GM18873 (cell line): Measurements from ENCODE around the gene GLRX3.
"Not testable (repeated sequence)": the region's sequence is repeated elsewhere in the genome, so short reads cannot be mapped to it uniquely, and the experiment has no call there.

ENCODE experiments used
- ATAC-seq: cut with Tn5 transposase; IDR thresholded peaks from one replicate; pipeline ENCODE4 v1.9.1; 2021; ENCODE audit warnings: mild to moderate bottlenecking, moderate library complexity, moderate number of reproducible peaks; ENCODE audit not compliant: unreplicated experiment, low FRiP score

The GLRX3 gene

DNA sequence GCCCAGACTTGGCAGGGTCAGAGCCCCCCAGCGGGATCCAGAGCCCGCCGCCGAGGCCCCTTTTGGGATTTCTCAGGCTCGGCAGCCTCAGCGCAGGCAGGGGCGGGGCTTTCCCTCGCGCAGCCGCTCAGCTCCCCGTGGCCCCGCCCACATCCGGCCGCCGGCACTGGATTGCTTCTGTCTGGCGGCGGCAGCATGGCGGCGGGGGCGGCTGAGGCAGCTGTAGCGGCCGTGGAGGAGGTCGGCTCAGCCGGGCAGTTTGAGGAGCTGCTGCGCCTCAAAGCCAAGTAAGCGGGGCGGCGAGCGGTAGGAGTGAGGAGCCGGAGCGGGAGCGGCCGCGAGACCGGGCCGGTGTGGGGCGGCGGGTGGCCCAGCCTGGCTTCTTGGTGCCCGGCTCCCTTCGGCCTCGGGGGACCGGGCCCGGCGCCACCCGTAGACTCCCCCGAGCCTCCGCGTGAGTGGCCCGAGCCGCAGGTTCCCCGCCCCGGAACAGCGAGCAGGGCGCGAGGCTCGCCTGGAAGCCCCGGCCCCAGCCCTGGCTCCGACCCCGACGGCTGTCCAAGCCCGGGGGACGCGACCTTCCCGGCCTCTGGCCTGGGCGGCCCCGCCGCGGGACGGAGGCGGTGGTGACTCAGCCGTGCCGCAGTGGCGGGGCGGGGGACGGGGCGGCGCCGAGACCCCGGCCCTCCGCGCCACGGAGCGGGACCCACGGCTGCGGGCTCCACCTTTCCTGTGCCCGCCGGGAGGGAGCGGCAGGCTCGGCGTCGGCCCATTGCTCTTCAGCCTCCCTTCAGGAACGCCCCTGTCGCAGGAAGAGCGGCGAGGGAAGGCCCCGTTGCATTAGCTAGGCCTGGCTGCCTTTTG lies at the start of gene GLRX3:
GLRX3 (plus strand) TSS at position 166 of the 864 bp plus-strand sequence; CDS start at position 196, 30 bp downstream.
- peak; percentile 64 for ATAC-seq

DNA sequence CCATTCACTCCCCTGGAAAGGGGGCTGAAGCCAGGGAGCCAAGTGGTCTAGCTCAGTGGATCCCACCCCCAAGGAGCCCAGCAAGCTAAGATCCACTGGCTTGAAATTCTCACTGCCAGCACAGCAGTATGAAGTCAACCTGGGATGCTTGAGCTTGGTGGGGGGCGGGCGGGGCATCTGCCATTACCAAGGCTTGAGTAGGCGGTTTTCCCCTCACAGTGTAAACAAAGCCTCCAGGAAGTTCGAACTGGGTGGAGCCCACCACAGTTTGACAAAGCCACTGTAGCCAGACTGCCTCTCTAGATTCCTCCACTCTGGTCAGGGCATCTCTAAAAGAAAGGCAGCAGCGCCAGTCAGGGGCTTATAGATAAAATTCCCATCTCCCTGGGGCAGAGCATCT lies 45.6 kb upstream of the GLRX3 start:
- not testable (repeated sequence) for ATAC-seq

DNA sequence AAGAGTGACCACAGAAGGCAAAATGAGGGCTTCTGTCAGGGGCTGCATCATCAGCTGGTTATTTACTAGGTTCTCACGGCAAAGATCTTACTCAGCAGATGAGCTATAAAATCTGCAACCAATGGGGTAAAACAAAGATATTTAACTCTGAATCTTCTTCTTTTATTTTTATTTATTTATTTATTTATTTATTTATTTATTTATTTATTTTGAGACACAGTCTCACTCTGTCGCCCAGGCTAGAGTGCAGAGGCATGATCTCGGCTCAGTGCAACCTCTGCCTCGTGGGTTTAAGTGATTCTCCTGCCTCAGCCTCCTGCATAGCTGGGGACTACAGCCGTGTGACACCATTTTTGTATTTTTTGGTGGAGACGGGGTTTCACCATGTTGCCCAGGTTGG lies 36.8 kb upstream of the GLRX3 start:
- no peak for ATAC-seq

DNA sequence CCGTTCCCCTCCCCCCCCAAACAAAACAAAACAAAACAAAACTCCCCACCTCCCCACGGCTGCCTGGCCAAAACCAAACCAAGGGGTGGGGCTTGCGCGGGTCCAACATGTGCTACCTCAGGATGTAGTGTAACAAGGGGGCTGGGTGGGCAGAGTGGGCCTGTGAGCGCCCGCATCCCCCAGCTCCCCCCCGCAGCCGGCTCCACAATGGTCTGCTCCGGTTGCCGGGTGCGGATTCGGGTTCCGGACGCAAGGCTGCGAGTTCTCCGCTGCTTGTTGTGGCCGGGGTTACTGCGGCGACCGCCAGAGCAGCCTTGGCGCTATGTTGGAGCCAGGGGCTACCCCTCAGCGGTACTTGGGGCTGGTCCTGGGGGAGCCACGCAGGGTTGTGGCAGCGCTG lies 30.5 kb upstream of the GLRX3 start:
- ATAC-seq = no peak

DNA sequence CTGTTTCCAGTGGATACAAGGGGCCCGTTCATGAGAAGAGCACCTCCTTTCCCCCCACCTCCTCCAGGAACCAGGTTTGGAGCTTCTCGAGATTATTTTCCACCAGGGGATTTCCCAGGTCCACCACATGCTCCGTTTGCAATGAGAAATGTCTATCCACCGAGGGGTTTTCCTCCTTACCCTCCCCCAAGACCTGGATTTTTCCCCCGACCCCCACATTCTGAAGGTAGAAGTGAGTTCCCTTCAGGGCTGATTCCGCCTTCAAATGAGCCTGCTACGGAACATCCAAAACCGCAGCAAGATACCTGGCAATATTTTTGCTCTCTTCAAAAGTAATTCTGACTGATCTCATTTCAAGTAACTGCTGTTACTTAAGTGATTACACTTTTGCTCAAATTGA lies 28.0 kb upstream of the GLRX3 start:
- not testable (repeated sequence) for ATAC-seq

DNA sequence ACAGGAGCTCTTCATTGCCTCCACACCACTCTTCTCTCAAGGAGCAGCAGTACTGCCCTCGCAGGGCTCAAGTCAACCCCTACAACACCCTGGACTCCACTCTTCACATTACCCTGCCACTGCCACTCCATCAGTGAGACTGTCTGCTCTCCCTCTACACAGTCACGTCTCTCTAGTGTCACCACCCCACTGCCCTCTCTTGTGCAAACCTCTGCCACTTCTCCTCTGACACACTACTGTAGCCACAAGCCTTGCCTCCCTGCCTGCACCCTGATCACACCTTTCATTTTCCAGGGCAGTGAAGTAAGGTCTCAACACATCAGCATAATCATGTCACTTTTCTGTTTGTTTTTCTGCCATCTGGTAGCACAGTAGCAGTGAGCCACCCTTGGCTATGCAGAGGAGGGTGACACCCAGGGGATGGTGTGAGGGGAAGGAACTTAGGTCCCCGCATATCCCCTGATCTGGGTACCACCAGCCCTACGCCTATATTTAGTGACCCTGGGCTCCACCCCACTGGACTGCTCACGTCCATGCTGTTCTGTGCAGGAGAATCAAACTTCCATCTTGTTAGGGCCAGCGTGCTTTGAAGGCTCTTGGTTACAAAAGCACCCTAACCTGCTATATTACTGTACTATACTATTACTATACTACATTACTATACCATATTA lies 27.1 kb upstream of the GLRX3 start:
- ATAC-seq = no peak

DNA sequence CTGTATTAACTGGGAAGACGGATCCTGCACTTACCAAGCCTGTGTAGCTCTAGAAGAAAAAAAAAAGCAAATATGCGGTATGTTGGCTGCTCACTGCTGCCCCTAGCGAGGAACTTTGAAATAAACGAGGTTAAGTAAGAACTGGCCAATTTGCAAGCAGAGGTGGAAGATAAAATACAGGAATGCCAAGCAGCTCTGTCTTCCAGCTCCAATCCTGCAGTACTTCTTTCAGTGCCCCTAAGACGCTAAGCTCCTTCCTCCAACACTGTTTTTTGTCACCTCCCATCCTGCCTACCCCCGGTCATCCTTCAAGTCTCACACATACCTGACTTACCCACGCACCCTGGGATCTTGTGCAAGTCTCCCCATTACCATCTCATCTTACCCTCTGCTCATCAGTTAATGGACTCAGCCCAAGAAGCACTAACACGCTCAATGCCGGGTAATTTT lies 26.4 kb upstream of the GLRX3 start:
- ATAC-seq = no peak

DNA sequence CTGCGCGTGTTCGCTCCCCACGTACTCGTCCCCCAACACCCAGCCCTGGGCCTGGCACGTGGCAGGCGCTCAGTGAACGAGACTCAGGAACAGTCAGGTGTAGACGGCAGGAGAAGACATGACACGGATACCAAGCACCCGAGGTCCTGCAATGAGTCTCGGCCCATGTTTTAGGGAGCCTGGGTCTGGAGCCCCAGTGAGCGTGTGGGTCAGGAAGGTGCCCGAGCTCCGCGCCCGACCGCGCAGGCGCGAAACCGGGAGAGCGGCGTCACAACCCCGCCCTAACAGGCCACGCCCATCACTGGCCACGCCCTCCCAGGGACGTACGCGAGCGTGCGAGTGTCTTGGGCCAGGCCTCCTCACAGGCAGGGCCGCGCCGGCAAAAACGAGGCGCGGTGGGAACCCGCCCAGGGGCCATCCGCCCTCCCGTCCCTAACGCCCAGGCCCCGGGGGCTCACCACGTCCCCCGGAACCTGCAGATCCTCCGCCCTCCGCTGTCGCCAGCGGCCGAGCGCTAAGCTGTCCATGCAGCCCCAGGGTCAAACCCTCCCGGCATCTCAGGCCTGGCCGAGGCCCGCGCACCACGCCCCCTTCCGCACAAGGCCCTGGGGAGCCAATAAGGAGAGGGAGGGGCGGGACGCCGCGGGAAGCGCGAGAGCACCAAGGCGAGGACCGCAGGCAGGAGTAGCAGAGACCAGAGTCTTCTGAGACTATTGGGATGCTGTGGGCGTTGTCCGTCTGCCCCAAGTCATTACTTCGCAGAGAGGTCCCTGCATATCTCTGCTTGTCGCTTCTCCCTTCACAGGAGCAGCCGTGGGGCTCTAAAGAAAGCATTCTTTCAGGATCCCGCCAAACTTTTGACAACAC lies 25.7 kb upstream of the GLRX3 start, which contains the start of gene C10orf143:
C10orf143 (minus strand) TSS at position 585 of the 867 bp plus-strand sequence; CDS start at position 527, 58 bp downstream.
- peak; percentile 80 for ATAC-seq

DNA sequence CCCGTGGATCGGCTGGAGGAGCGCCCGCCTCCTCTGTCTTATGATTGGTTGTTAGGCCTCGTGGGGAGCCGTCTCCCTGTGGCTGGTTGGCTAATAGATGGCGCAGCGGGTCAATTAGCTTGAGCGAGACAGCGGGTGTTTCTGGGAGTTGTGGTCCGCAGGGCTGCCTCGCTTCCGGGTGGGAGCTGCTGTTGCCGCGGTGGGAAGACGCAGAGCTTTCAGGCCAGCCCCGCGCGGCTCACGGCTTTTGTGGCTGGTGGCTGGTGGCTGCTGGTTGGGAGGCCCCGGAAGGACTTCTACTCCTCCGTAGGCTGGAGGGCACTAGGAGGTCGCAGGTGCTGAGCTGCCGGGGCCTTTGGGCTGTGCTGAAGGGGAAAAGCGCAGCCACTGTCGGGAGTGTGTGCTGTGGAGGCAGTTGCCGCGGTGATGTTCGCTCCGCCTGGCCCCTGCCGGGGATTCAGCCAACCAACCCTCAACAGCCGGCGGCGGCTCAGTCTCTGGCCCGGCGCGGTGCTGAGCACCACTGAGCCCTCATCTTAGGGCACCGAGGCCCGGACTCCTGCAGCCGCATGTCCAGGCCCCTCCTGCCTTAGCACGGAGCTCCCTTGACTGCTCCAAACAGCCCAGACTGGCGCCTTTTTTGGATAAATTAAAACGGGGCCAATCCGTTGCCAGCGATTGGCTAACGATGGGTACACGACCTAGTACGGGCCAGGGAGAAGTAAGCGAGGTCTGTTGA lies 24.9 kb upstream of the GLRX3 start:
- ATAC-seq = peak; percentile 84

DNA sequence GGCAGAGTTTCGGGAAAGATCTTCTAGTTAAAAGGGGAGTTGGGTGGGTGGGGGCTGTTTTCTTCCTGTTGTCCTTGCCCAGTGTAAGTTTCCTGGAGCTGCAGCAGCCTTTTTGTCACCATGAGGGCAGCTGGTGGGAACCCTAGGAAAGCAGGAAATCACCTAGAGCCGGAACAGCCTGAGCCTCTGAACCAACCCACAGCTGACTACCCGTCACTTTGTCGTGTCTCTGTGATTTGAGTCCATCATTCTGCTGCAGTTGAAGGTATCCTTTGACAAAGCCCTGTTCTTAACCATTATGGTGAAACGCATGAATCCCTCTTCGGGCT lies 24.4 kb upstream of the GLRX3 start:
- ATAC-seq = no peak

DNA sequence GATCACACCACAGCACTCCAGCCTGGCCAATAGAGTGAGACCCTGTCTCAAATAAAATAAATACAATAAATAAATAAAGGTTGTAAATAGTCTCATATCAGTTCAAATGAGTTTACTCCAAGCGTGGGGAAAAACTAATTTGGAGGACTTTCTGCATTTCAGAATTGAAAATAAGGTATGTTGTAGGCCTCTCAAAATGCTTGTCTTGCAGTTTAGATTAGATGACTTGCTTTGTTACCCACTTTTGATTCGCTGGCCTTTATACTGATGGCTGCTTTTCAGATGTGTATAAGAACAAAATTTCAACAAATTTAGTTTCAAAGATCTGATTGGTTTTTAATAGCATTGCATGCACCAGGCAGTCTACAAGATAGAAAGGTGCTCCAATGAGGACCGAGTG lies 23.4 kb upstream of the GLRX3 start:
- no peak for ATAC-seq

DNA sequence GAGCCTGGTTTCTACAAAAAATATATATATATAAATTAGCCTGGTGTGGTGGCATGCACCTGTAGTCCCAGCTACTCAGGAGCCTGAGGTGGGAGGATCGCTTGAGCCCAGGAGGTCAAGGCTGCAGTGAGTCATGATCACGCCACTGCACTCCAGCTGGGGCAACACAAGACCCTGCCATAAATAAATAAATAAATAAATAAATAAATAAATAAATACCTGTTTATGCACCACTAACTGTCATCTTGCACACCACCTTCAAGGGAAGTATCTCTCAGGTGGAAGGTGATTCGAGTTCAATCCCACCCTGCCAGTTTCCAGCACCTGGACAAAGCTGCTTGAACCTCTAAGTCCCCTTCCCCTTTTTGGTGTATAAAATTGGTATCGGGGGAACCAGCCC lies 19.2 kb upstream of the GLRX3 start:
- ATAC-seq = not testable (repeated sequence)

DNA sequence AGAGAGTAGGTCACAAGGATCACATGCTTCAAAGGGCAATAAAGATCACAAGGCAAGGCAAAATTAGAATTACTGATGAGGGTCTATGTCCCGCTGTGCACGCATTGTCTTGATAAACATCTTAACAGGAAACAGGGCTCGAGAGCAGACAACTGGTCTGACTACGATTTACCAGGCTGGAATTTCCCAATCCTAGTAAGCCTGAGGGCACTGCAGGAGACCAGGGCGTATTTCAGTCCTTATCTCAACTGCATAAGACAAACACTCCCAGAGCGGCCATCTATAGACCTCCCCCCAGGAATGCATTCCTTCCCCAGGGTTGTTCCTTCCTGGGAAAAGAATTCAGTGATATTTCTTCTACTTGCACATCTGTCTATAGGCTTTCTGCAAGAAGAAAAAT lies 18.7 kb upstream of the GLRX3 start:
- ATAC-seq = not testable (repeated sequence)

DNA sequence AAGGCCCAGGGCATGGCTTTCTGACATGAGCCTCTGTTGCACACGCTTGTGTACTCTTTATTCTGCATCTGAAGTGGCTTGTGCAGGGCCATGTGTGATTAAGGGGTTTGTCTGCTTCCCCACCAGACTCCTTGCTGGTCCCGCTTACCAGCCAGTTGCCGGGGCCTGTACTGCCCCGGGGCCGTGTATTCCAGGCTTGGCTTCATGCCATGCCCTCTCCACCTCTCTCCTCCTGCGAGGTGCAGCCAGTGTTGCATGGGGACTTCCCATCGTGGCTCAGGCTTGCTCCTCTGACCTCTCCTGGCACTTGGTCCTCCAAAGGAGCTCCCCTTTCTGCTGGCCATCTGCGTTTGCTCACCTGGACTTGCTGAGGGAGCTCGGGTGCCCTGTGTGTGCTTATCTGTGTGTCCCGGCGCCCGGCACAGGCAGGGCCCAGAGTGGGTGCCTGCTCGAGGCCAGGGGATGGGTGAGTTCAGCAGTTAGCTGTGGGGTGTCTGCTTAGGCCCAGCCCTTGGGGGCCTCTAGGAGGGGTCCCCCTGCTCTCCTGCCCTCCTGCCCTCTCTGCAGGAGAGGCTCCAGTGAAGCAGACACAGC lies 14.6 kb upstream of the GLRX3 start:
- no peak for ATAC-seq

DNA sequence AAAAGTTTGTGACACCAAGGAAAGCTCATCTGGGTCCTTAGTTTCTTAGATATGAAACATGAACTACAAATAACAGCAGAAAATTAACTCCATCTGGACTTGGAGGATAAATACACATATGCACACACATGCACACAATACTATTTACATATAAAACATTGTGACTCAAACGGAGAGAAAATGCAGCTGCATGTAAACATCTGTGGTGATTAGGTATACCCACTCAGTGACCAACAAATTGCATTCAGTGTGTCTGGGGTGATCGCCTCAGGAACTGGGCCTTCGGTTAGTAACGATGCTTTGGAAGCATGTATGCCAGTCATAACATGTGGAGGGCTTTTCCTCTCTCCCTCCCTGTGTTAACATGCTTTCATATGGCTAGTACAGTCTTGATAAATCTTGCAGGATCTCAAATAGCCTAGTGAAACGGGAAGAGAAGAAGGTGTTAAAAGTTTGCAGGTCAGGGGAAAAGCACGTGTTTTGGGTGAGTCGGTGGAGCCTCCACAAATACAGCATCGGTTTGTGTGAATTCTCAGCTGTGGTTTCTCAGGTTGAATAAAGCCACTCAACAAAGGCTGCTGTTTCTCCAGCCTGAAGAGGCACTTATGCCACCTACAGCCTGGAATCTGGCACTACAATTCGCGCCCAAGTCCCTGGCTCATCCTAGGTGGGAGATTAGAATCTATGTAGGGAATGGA lies 8.7 kb upstream of the GLRX3 start:
- ATAC-seq = peak; percentile 94

DNA sequence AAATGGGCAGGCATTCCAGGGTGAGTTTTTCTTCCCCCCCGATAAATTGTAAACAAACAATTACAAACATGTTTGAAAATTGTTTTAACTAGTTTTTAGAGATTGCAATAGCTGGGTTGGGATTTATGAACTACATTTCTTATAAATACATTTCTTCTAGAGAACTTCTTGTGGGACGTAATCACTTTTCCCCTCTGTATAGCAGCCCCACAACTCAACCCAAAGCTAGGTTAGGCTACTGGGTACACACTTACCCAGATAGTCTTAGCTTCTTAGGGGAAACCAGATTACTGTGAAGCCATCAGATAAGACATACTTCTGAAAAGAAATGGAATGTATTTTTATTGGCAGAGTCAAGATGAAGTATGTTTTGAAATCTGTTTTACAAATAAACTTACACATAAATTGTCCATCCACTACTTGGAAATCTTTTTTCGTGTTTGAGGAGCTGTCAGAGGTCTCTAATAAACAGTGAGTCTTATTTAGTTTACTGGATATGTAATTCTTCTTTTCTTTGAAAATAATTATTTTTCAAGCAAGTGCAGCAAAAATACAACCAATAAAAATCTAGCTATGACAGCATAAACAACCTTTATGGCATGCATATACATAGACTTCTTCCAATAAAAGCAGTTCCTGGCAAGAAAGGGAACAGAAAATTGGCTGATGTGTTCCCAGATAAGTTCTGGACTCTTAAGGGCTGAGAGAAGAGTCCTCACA lies 8.0 kb upstream of the GLRX3 start:
- ATAC-seq = no peak

DNA sequence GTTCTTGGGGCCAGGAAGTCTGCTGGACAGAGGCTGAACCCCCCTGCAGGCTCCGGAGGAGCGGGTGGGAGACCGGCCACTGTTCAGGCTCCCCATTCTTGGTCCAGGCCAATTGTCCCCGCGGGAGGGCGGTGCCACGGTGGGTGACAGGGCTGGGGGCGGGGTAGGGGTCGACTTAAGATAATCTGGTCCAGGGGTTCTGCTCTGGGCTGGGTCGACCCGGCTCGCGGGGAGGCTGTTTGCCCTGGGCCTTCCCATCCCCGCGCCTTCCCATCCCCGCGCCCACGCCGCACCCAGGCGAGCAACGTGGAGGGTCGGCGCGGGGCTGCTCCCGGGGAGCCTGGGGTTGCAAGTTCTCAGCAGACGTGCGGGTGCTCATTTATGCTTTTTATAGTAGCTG lies 7.3 kb upstream of the GLRX3 start:
- no peak for ATAC-seq

DNA sequence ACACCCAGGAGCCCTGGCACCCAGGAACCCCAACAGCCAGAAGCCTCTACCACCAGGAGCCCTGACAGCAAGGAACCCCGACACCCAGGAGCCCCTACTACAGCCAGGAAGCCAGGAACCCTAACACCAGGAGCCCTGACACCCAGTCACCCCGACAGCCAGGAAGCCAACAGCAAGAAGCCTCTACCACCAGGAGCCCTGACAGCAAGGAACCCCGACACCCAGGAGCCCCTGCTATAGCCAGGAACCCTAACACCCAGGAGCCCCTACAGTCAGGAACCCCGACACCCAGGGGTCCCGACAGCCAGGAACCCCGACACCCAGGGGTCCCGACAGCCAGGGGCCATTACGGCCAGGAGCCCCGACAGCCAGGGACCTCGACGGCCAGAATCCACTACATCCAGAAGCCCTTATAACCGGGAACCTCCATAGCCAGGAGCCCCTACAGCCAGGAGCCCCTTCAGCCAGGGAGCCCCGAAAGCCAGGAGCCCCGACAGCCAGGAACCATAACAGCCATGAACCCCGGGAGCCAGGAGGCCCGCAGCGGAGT lies 440 bp upstream of the GLRX3 start:
- ATAC-seq = no peak
